ENCODE results near the gene ADCY4.

The ADCY4 gene

DNA sequence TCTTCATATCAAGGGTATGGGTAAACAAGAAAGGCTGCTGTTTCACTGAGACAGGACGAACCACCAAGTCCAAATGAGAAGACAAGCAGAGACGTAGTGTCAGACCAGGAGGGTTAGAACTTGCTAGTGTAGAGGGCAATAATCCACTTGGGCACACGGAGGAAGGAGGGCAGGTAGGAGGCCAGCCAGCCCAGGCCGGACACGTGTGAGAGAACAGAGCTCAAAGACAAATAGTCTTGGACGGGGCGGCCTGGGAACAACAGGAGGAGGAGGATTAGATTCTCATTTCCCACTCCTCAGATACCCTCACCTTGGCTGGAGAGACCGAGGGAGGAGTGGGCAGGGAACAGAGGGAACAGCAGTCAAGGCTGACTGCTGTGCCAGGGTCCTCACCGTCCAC is 44.1 kb downstream of the ADCY4 start:
- Histone ChIP-seq H3K9me3 (ENCODE audit: severe bottlenecking) (no peaks in the 10 kb centered on the region), H3K4me3 (ENCODE audit: low read depth, low read length) (no peak overlapping the region), H3K36me3 (peaks cover 7% of the 10 kb centered on the region), H3K27ac (no peak overlapping the region), H3K27me3 (ENCODE audit: insufficient read depth, low read depth, severe bottlenecking) (no peaks in the 10 kb centered on the region)
- TF ChIP-seq, protein P1, sequence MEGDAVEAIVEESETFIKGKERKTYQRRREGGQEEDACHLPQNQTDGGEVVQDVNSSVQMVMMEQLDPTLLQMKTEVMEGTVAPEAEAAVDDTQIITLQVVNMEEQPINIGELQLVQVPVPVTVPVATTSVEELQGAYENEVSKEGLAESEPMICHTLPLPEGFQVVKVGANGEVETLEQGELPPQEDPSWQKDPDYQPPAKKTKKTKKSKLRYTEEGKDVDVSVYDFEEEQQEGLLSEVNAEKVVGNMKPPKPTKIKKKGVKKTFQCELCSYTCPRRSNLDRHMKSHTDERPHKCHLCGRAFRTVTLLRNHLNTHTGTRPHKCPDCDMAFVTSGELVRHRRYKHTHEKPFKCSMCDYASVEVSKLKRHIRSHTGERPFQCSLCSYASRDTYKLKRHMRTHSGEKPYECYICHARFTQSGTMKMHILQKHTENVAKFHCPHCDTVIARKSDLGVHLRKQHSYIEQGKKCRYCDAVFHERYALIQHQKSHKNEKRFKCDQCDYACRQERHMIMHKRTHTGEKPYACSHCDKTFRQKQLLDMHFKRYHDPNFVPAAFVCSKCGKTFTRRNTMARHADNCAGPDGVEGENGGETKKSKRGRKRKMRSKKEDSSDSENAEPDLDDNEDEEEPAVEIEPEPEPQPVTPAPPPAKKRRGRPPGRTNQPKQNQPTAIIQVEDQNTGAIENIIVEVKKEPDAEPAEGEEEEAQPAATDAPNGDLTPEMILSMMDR (IDR thresholded peaks at IDR 0.05; ENCODE audit: low read depth, low read length), result no peak
- no peak for DNase-seq

DNA sequence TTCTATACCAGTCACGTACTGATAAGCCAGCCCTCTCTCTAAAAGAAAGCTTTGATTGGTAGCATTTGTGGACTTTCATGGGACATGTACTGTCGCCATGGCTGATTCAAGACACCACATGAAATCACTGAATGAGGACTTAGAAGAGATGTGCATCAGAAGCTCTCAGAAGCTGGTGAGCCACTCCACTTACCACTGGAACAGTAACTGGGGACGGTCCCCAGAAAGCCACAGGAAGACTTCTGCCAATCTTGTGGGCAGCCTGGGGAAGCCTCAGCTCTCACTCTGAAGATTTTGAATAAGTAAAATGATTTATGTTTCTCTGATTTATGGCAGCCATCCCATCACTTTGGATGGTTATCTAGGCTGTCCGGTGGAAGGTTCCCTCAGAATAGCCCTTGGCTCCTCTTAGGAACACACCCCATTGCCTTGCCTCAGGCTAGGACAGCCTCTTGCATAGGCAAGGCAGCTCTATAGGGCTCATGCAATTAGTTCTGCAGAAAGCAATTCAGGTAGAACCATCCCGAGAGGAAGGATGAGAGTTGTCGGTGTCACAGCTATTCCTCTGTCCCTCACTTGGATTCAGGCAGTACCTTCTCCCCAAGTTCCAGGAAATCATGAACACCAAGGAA is 45.1 kb downstream of the ADCY4 start:
- Histone ChIP-seq H3K36me3 (peaks cover 3% of the 10 kb centered on the region), H3K27ac (no peak overlapping the region), H3K4me3 (ENCODE audit: low read depth, low read length) (no peak overlapping the region), H3K27me3 (ENCODE audit: insufficient read depth, low read depth, severe bottlenecking) (no peaks in the 10 kb centered on the region), H3K9me3 (ENCODE audit: severe bottlenecking) (no peaks in the 10 kb centered on the region)
- TF ChIP-seq, protein P1 (IDR thresholded peaks at IDR 0.05; ENCODE audit: low read depth, low read length), result no peak
- no peak for DNase-seq

DNA sequence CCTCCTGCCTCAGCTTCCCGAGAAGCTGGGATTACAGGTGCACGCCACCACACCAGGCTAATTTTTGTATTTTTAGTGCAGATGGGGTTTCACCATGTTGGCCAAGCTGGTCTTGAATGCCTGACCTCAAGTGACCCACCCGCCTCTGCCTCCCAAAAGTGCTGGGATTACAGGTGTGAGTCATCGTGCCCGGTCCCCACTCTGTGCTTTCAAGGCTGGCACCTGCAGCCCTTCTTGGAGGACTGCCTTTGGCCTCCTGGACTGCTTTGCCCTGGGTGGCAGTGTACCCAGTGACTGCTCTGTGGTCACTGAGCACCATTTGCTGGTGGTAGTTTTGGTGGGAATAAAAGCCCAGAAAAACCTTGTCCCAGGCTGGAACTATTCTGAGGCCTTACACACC is 47.9 kb downstream of the ADCY4 start:
- H3K36me3 ChIP-seq, result peaks cover 3% of the 10 kb centered on the region
- H3K4me3 ChIP-seq (ENCODE audit: low read depth, low read length), result no peak overlapping the region
- no peak for DNase-seq
- TF ChIP-seq, protein P1 (IDR thresholded peaks at IDR 0.05; ENCODE audit: low read depth, low read length), result no peak
- H3K27me3 ChIP-seq (ENCODE audit: insufficient read depth, low read depth, severe bottlenecking), result no peaks in the 10 kb centered on the region
- no peak overlapping the region for H3K27ac ChIP-seq
- no peaks in the 10 kb centered on the region for H3K9me3 ChIP-seq (ENCODE audit: severe bottlenecking)

DNA sequence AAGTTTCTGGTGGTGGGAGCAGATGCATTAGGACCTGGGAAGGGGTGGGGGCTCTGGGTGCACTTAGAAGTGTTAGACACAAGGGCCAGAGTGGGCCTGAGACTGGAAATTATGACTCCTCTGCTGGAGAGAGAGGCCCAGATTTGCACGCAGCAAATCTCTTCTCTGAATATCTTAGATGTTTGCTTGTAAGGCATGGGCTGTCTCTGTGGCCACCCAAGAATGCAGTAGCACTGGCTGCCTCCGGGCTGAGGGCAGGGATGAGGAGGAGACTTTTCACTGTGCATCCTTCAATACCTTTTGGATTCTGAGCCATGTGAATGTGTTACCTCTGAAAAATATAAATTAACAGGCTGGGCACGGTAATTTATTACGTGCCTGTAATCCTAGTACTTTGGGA is 49.5 kb downstream of the ADCY4 start:
- TF ChIP-seq, protein P1 (IDR thresholded peaks at IDR 0.05; ENCODE audit: low read depth, low read length), result no peak
- no peaks in the 10 kb centered on the region for H3K27me3 ChIP-seq (ENCODE audit: insufficient read depth, low read depth, severe bottlenecking)
- no peak overlapping the region for H3K27ac ChIP-seq
- no peaks in the 10 kb centered on the region for H3K9me3 ChIP-seq (ENCODE audit: severe bottlenecking)
- no peak overlapping the region for H3K4me3 ChIP-seq (ENCODE audit: low read depth, low read length)
- no peak for DNase-seq
- H3K36me3 ChIP-seq, result peaks cover 3% of the 10 kb centered on the region; the same call in 1 of the 2 replicates

DNA sequence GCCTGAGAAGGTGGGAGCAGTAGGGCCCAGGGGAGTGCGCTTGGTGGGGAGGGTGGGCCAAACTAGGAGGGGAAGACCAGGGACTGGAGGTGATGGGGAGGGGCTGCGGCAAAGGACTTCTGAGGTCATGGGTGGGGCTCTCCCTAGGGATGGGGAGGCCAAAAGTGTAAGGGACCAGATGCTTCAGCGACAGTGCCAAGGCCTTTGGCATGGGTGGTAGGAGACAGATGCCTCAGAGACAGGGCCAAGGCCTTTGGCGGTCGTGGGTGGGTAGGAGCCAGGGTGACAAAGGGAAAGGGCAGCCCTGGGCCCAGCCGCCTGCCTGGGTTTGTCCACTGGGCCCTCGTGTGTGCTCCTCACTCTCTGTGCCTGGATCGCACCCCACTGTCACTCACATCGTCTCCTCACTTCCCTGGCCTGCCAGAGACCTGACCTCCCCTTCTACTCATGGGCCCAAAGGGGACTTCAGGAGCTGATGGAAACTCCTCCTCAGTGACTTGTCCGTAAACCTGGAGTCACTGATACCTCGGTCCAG is 50.3 kb downstream of the ADCY4 start:
- Histone ChIP-seq H3K27ac (no peak overlapping the region), H3K4me3 (ENCODE audit: low read depth, low read length) (no peak overlapping the region), H3K27me3 (ENCODE audit: insufficient read depth, low read depth, severe bottlenecking) (no peaks in the 10 kb centered on the region), H3K9me3 (ENCODE audit: severe bottlenecking) (no peaks in the 10 kb centered on the region), H3K36me3 (peaks cover 3% of the 10 kb centered on the region; the same call in 1 of the 2 replicates)
- DNase-seq, result no peak
- TF ChIP-seq, protein P1 (IDR thresholded peaks at IDR 0.05; ENCODE audit: low read depth, low read length), result no peak

Measured in WERI-Rb-1 (cell line).